Neural progenitor cell (in vitro differentiated cells): ENCODE data around the gene RNF111.

ENCODE experiments used
- CTCF ChIP-seq: fragments of 200-600 bp; sonication (generic); IDR thresholded peaks from 2 replicates; pipeline ENCODE4 v1.5.1; 2017; ENCODE audit warnings: antibody characterized with exemption, mild to moderate bottlenecking
- EZH2 ChIP-seq: fragments of 200-600 bp; sonication (generic); IDR thresholded peaks from 2 replicates; pipeline ENCODE4 v1.6.1; 2017; ENCODE audit warnings: antibody characterized with exemption, mild to moderate bottlenecking, moderate library complexity
- EZH2phosphoT487 ChIP-seq: fragments of 200-600 bp; sonication (generic); IDR thresholded peaks from 2 replicates; pipeline ENCODE4 v1.6.1; 2017; ENCODE audit warnings: antibody characterized with exemption

- no peak for TF ChIP-seq CTCF
- no peak for TF ChIP-seq EZH2
- no peak for TF ChIP-seq EZH2phosphoT487
Observed at GRCh38 chr15:59011262-59011952, 23.9 kb downstream of the RNF111 start.
